Uterus (tissue), 4 donors: ENCODE data around the gene GDPD1. TPM values are rescaled to one million over a fixed set of nuclear protein-coding genes. Genes with fewer than 3 reads are reported as not detected.
A peak's percentile ranks its signal among the peaks of the same experiment; 100 is the strongest.
"Not testable (repeated sequence)": the region's sequence is repeated elsewhere in the genome, so short reads cannot be mapped to it uniquely, and the experiment has no call there.

Experiments
- DNase-seq, 2 donors: peaks; one replicate each; pipeline ENCODE4 v3.0.0-alpha.2; 2019 to 2020
- H3K27ac ChIP-seq, 2 donors: fragments of 200-600 bp; sonication (generic); 1 replicate in 1 of 2; 2 replicates in 1 of 2; pipeline ENCODE4 v1.5.1; 2016 to 2018
- H3K27me3 ChIP-seq, 2 donors: fragments of 200-600 bp; sonication (generic); one replicate each; pipeline ENCODE4 v1.5.1; 2018 to 2019; ENCODE audit warnings: control low read depth in 1 of 2
- H3K36me3 ChIP-seq, 2 donors: fragments of 200-600 bp; sonication (generic); one replicate each; pipeline ENCODE4 v1.5.1; 2019; ENCODE audit warnings: control low read depth in 1 of 2
- H3K4me1 ChIP-seq, 2 donors: fragments of 200-600 bp; sonication (generic); one replicate each; pipeline ENCODE4 v1.5.1; 2018 to 2019; ENCODE audit warnings: control low read depth in 1 of 2
- H3K4me3 ChIP-seq, 2 donors: fragments of 200-600 bp; sonication (generic); 1 replicate in 1 of 2; 2 replicates in 1 of 2; pipeline ENCODE4 v1.5.1; 2018 to 2019; ENCODE audit warnings: mild to moderate bottlenecking in 1 of 2
- H3K9me3 ChIP-seq, 2 donors: fragments of 200-600 bp; sonication (generic); one replicate each; pipeline ENCODE4 v1.5.1; 2019; ENCODE audit warnings: control low read depth in 1 of 2
- CTCF ChIP-seq, 4 experiments: fragments of 200-600 bp in 2 of 4; fragments of 450-650 bp in 2 of 4; sonication (generic) in 2 of 4; IDR thresholded peaks; one replicate each; pipeline ENCODE4 v1.5.1; 2016 to 2019; ENCODE audit warnings: antibody characterized with exemption in 4 of 4, mild to moderate bottlenecking in 2 of 4, moderate library complexity in 1 of 4
- POLR2A ChIP-seq, 2 donors: fragments of 450-650 bp; IDR thresholded peaks; one replicate each; pipeline ENCODE4 v1.6.1; 2016; ENCODE audit warnings: antibody characterized with exemption in 2 of 2, mild to moderate bottlenecking in 1 of 2, moderate library complexity in 1 of 2
- intact Hi-C: fragments of 100-400 bp; cut with DNase I; formaldehyde crosslinking; loops from one replicate; pipeline ENCODE4 v1.15.1; 2023; ENCODE audit warnings: low total_unique reads
- total RNA-seq, 4 donors: library from RNA; depleted of rRNA in 3 of 4; stranded (reverse); fragments of >200 nt in 3 of 4; gene quantifications; one replicate each; pipeline versions ENCODE4 v1.1.0 to v1.2.4, GENCODE V29; 2014 to 2023
- donor health status: DM: yes; HTN: yes; CAD: no.

The GDPD1 gene
- total RNA-seq, 4 donors from 2014 or later, result 0.51 to 1.9 (median 1.2) TPM

- H3K27me3 ChIP-seq, result no peaks in the 10 kb centered on the region
- peak overlapping the region; percentile 69 to 77 for H3K4me3 ChIP-seq
- peak overlapping the region in 1 of 2 donors; percentile 81 for H3K27ac ChIP-seq
- no peaks in the 10 kb centered on the region for H3K4me1 ChIP-seq
- intact Hi-C loops, result no loop called here
- H3K9me3 ChIP-seq, result no peaks in the 10 kb centered on the region
- no peak for TF ChIP-seq CTCF (IDR thresholded peaks at IDR 0.05)
- no peak for TF ChIP-seq POLR2A (IDR thresholded peaks at IDR 0.05)
- no peaks in the 10 kb centered on the region for H3K36me3 ChIP-seq
- no peak for DNase-seq
Measured at GRCh38 chr17:59219992-59220327, 351 bp upstream of the GDPD1 start.

- intact Hi-C loops, result no loop called here
Measured at GRCh38 chr17:59221159-59221847, 992 bp downstream of the GDPD1 start.

GRCh38 chr17:59223813-59224212 lies 3.5 kb downstream of the GDPD1 start:
- no peak for DNase-seq

More at GRCh38 chr17:59221159-59221847, 992 bp downstream of the GDPD1 start:
- no peak for DNase-seq
- no peaks in the 10 kb centered on the region for H3K9me3 ChIP-seq
- H3K27me3 ChIP-seq, result no peaks in the 10 kb centered on the region
- TF ChIP-seq CTCF (IDR thresholded peaks at IDR 0.05), result no peak
- TF ChIP-seq POLR2A (IDR thresholded peaks at IDR 0.05), result no peak
- H3K4me3 ChIP-seq, result peak overlapping the region; percentile 69 to 77
- H3K4me1 ChIP-seq, result no peaks in the 10 kb centered on the region
- peak overlapping the region; percentile 72 to 81 for H3K27ac ChIP-seq
- H3K36me3 ChIP-seq, result no peaks in the 10 kb centered on the region

GRCh38 chr17:59228588-59228987 lies 8.3 kb downstream of the GDPD1 start:
- H3K27me3 ChIP-seq, H3K36me3 ChIP-seq, H3K27ac ChIP-seq, H3K4me1 ChIP-seq, H3K4me3 ChIP-seq, intact Hi-C loops, H3K9me3 ChIP-seq, DNase-seq: not testable (repeated sequence)

More at GRCh38 chr17:59223813-59224212, 3.5 kb downstream of the GDPD1 start:
- no peak overlapping the region for H3K27ac ChIP-seq
- no peaks in the 10 kb centered on the region for H3K36me3 ChIP-seq
- no peak overlapping the region for H3K4me3 ChIP-seq
- H3K4me1 ChIP-seq, result no peaks in the 10 kb centered on the region
- intact Hi-C loops, result no loop called here
- no peak for TF ChIP-seq POLR2A (IDR thresholded peaks at IDR 0.05)
- TF ChIP-seq CTCF (IDR thresholded peaks at IDR 0.05), result no peak
- no peaks in the 10 kb centered on the region for H3K9me3 ChIP-seq
- H3K27me3 ChIP-seq, result no peaks in the 10 kb centered on the region

- no peak for TF ChIP-seq CTCF (IDR thresholded peaks at IDR 0.05)
- Histone ChIP-seq H3K27ac (no peak overlapping the region), H3K4me3 (no peak overlapping the region), H3K36me3 (no peaks in the 10 kb centered on the region), H3K9me3 (no peaks in the 10 kb centered on the region), H3K27me3 (no peaks in the 10 kb centered on the region), H3K4me1 (no peaks in the 10 kb centered on the region)
- intact Hi-C loops, result no loop called here
- no peak for DNase-seq
Measured at GRCh38 chr17:59230764-59231163, 10.5 kb downstream of the GDPD1 start.

- Histone ChIP-seq H3K4me1 (no peaks in the 10 kb centered on the region), H3K27ac (no peak overlapping the region), H3K36me3 (no peaks in the 10 kb centered on the region), H3K9me3 (no peaks in the 10 kb centered on the region), H3K27me3 (no peaks in the 10 kb centered on the region), H3K4me3 (no peak overlapping the region)
- intact Hi-C loops, result no loop called here
- no peak for TF ChIP-seq CTCF (IDR thresholded peaks at IDR 0.05)
- no peak for TF ChIP-seq POLR2A (IDR thresholded peaks at IDR 0.05)
- DNase-seq, result no peak
Measured at GRCh38 chr17:59234631-59235030, 14.3 kb downstream of the GDPD1 start.
